NCI-H460 (cell line): ENCODE results near the gene FOXA1. TPM values are rescaled to one million over a fixed set of nuclear protein-coding genes. Genes with fewer than 3 reads are reported as not detected.

Experiments
- DNase-seq: peaks from one replicate; pipeline ENCODE4 v3.0.0-alpha.2; 2016; ENCODE audit warnings: low read depth; ENCODE audit errors: extremely low read depth
- polyA plus RNA-seq: library from polyadenylated mRNA; depleted of rRNA; stranded (reverse); fragments of >200 nt; gene quantifications from 2 replicates; pipeline ENCODE4 v1.2.3, GENCODE V29; 2014; cell fraction: nucleus; rRNA removed
- total RNA-seq: library from RNA; depleted of rRNA; stranded (reverse); fragments of >200 nt; shearing (Covaris generic); gene quantifications from 2 replicates; pipeline ENCODE4 v1.2.3, GENCODE V29; 2014; rRNA removed

Gene FOXA1
- 29.6 and 30.0 TPM in 2 replicates for total RNA-seq
- polyA plus RNA-seq, result 31.6 and 36.5 TPM in 2 replicates

- no peak for DNase-seq
These were observed at the start of gene FOXA1, which contains the start of gene TTC6 for GRCh38 chr14:37594971-37595808. FOXA1 (minus strand) TSS chr14:37595249; CDS start chr14:37594972, 277 bp downstream. TTC6 (plus strand) TSS chr14:37595629; CDS start chr14:37622065, 26,436 bp downstream.

- DNase-seq, result no peak
These were observed 48.7 kb upstream of the FOXA1 start for GRCh38 chr14:37643701-37644100.

GRCh38 chr14:37642125-37642524, 47.1 kb upstream of the FOXA1 start:
- DNase-seq, result no peak

GRCh38 chr14:37641117-37641516, 46.1 kb upstream of the FOXA1 start:
- no peak for DNase-seq

DNA sequence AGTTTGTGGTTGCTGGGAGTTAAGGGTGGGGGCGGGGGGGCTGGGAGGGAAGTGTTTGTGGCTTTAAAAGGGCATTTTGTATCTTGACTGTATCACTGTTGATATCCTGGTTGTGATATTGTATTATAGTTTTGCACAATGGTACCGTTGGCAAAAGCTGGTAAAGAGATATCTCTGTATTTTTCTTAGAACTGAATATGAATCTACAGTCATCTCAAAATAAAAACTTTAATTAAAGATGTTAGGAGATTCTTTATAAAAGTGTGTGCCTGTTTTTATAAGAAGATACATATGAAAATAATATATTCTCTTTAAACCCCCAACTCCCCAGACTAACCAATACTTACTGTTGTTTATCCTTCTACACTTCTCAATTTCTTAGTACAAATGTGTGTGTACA, 43.5 kb upstream of the FOXA1 start:
- DNase-seq, result no peak

DNA sequence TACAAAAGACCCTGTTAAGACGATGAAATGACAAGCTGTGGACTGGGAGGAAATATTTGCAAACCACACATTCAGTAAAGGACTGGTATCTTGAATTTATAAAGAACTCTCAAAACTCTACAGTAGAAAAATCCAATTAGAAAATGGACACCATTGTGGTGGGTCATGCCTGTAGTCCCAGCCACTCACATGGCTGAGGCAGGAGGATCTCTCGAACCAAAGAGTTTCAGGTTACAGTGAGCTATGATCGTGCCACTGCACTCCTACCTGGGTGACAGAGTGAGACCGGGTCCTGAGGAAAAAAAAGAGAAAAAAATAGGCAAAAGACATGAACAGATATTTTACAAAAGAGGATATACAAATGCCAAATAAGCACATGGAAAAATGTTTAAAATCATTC, 42.3 kb upstream of the FOXA1 start:
- DNase-seq, result no peak

DNA sequence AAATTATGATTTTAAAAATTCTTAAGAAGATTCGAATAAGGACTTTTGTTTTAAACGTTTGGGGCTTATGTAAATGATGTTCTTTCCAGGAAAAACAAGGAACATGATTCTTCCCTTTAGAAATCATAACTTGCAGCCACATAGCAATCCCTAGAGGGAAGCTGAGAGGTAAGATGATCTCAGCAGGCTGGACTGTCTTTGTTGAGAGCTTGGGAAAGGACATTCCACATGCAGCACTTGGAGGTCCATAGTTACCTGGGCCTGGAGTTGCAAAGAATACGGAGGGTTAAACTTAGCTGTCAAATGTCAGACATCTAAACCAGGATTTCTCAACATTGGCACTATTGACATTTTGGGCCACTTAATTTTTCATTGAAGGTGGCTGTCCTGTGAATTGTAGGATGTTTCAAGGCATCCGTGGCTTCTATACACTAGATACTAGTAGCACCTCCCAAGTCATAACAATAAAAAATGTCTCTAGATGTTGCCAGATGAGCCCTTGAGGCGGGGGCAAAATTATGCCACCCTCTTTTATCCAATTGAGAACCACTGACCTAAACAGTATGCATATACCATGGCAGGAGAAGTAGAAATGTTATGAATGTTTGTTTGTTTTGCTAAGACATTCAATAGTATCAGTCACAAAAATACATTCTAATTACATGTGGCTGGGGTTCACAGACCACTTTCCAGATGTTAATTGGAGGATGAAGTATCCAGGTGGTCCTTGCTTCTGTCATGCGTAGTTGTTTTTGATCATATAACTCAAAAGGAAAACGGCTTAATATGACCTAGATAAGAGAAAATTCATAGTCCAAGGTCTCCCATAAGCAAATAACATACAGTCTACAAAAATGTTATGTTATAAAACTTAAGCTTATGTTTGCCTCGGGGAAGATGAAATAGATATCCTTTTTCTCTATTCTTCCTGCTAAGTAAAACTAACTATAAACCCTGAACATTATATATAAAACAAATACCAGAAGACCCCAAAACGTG, 30.8 kb upstream of the FOXA1 start:
- no peak for DNase-seq

DNA sequence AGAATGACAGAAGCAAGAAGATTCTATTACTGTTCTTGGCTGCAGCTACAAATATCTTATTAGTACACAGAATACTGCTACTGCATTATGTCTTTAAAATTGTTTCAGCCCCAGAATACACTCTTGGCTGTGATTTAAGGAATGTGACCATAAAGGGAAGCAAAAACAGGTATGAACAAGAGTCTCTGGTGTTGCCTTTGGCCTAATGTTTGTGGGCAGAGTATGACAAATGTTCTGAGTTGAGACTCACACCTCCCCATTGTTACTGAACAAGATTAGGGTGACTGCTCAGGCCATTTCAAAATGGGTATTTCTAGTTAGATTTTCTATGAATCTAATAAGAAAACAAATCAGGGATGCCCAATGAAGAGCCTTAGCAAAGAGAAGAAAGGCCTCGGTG, 28.9 kb upstream of the FOXA1 start:
- DNase-seq, result no peak

DNA sequence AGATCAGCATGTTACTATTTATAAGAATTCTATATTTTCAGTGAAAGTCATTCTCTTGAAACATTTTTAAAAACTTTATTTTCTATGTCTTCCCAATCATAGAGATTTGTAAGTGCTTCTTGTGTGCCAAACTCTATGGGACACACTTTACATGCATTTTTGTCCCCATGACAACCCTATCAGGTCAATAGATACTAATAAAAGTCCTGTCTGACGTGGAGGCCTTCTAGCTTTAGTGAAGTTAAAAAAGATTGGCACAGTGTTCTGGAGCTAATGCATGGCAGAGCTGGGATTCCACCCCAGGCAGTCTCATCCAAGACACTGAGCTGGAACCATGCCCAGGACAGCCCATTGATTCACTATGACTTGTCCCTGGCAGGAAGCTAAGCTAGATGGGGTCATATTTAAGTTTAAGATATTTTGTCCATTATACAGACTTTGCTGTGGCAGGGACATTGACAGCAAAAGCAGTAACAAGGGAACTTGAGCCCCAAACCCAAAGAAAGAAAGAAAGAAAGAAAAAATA, 28.4 kb upstream of the FOXA1 start:
- DNase-seq, result peak; percentile 27

GRCh38 chr14:37622231-37622923, 27.3 kb upstream of the FOXA1 start:
- no peak for DNase-seq

DNA sequence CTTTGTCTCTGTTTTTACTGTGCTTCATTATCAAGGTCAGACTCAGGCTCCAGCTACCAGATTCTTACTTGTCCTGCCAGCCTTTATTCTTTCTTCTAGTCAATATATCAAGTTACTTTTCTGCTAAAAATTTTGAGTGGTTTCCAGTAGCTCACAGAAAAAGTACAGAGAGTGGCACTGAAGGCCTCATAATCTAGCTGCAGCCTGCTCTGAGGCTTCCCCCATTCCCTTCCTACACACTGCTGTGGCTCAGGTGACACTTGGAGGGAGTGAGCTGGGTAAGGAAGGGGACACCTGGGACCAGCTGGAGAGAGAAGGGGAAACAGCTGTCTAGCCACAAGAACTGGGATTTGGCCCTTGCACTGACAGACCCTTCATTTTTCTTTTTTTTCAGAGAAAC, 25.8 kb upstream of the FOXA1 start:
- DNase-seq, result no peak

- no peak for DNase-seq
These were observed 23.5 kb upstream of the FOXA1 start for GRCh38 chr14:37618498-37619028.

DNA sequence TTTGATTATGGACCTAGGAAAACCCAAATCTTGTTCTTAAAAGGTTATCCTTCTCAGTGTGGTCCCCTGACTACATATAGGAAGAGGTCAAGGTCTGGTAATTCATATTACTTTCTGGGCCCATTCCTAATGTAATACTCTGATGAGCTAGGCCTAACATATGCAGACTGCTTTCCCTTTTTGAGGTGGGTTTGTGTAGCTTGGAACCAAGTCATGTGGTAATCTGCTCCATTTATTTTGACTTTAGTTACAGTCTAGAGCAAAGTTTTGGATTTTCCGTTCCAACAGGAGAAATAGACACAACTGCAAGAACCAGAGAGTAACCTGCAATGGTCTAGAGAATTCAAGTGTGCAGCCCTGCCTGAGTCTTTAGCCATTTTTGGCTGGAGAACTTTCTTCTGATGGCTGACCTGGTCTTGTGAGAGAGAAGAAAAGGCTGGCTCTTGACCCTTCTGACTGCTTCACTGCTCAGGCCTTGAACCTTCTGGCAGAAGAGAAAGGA, 22.9 kb upstream of the FOXA1 start:
- DNase-seq, result no peak

- no peak for DNase-seq
These were observed 21.8 kb upstream of the FOXA1 start for GRCh38 chr14:37616853-37617252.

DNA sequence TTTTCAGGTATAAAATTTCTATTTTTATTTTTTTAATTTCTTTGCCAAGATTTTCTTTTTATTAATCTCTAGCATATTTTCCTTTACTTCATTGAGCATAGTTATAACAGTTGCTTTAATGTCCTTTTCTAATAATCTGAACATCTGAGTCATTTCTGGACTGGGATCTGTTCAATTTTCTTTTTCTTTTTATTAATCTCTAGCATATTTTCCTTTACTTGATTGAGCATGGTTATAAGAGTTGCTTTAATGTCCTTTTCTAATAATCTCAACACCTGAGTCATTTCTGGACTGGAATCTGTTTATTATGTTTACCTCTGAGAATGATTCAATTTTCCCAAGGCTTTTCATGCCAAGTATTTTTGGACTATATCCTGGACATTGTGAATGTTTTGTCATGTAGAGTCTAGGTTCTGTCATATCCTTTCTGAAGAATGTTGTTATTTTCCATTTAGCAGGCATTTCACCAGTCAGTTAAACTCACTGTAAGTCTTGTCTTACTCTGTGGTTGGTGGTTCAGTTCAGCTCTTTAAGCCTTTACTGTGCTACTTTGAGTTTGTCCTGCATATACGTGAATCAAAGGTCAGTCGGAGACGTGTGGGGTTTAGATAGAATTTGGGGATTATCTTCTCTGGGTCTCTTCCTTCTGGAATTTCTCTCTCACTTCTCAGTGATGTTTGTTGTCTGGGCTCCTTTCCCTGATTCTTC, 20.7 kb upstream of the FOXA1 start:
- DNase-seq, result no peak

DNA sequence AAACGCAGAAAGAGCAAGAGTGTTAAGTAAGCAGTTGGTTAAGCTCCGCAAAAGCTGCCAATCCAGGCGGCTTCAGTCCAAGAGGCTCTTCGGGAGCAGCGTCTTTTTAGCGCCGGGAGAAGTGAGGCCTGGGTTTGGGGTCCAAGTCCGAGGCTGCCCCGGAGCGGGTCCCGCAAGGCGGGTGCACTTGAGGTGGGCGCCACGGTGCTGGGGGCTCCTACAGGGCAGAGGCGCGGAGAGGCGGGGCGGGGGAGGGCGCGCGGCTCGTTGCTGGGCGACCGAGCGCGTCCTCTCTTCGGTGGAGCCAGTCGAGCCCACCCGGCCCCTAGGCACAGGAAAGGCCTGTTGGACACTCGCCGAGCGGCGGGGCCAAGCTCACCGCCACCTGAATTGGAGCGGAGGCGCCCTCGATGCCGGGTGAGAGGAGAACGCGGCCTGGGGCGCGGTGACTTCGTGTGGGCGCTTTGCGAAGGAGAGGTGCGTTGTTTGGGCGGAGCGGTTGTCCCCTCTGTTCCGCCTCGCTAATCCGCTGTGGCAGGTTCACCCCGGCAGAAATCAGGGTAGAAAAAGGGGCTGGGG, 16.0 kb upstream of the FOXA1 start:
- DNase-seq, result no peak

DNA sequence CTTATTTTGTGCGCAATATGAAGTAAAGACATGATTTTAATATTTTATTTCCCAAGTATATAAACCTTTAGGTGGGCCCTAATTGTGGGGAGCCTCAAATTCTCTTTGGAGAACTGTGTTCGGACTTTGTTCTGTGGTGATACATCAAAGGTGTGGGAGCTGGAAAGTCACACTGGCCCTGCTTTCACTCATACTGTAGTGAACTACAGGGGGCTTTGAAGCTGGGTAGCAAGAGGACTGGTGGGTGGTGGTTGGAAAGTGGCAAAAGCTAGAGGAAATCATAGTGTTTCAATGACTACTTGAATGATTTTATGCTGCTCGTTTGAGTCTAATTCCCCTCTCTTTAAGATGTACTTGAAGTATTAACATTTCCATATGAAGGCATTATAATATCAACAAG, 13.6 kb upstream of the FOXA1 start:
- no peak for DNase-seq

GRCh38 chr14:37606678-37607077, 11.6 kb upstream of the FOXA1 start:
- DNase-seq, result no peak

- DNase-seq, result no peak
These were observed 8.7 kb upstream of the FOXA1 start for GRCh38 chr14:37603688-37604251.
